ENCODE measurements around the gene TNK2. TPM values are rescaled to one million over a fixed set of nuclear protein-coding genes. Genes with fewer than 3 reads are reported as not detected.

The TNK2 gene
- total RNA-seq, 1 experiment from 2014 or later = 72.3 TPM

DNA sequence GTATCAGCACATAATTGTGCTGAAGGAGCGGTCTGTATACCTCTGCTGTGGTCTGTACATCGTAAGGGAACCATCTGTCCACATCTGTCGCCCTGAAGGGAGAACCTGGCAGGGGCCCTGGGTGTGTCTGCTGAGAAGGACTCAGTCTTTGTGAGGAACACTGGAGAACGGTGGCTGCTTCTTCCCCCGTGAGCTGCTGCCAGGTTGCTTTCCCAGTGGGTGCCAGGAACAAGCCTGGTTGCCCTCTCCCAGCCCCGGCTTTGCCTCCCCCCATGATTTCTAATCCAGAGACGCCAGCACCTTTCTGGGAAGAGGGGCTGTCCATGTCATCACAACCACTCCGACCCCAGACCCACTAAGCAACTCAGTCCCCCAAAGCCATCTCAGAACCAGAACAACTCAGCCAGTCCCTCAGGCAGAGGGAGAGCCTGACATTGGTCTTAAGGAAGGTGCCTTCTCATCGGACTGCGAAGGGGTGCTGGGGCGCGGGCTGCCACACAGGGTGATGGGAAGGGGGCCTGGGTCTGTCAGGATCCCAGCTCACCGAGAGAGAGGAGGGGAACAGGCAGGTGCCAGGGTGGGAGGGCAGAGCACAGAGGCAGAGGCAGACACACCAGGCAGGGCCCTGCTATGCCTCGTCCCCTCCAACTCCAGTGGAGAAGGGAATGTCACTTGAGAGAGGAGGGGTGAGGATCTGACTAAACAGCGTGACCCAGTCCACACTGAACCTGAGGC, 8.5 kb downstream of the TNK2 start:
- Histone ChIP-seq H3K36me3 (ENCODE audit: control insufficient read depth, insufficient read depth, low read length) (no peaks in the 10 kb centered on the region), H3K4me1 (ENCODE audit: control insufficient read depth, insufficient read depth, low read length) (peaks cover 48% of the 10 kb centered on the region), H3K27ac (ENCODE audit: low read length) (0 out of 2 replicates have a peak overlapping the region, but pooled peaks have one; percentile 30), H3K9me3 (ENCODE audit: control insufficient read depth, insufficient read depth, low read depth, low read length) (no peaks in the 10 kb centered on the region), H3K4me3 (ENCODE audit: low read depth in 2 of 2, low read length in 2 of 2) (no peak overlapping the region), H3K27me3 (ENCODE audit: control insufficient read depth, insufficient read depth, low read length) (no peaks in the 10 kb centered on the region)
- intact Hi-C loops (cut with micrococcal nuclease; ENCODE audit: unreplicated experiment) (no loop called here), in situ Hi-C loops (cut with HindIII; ENCODE audit: low pct_unique_long_range_greater_than_20kb, low sequenced_read_pairs) (no loop called here)
- CTCF ChIA-PET = interaction anchor here (0.5 kb wide), 1 partner anchor 259 kb away, joined by 4 read pairs; no protein-coding TSS in a partner anchor
- POLR2A ChIA-PET = no interaction called here
- TF ChIP-seq SIN3A (IDR thresholded peaks at IDR 0.05; ENCODE audit: borderline replicate concordance, insufficient read depth, low read depth, low read length) (no peak), POLR2AphosphoS5 (IDR thresholded peaks at IDR 0.05; ENCODE audit: low read depth, low read length) (no peak), TCF7L2 (IDR thresholded peaks at IDR 0.05; ENCODE audit: low read depth, low read length) (no peak)
- BruUV-seq (replicated peaks) = no TSS peak
- ATAC-seq = no peak
- no peak for DNase-seq (ENCODE audit: low read depth, low spot score)

DNA sequence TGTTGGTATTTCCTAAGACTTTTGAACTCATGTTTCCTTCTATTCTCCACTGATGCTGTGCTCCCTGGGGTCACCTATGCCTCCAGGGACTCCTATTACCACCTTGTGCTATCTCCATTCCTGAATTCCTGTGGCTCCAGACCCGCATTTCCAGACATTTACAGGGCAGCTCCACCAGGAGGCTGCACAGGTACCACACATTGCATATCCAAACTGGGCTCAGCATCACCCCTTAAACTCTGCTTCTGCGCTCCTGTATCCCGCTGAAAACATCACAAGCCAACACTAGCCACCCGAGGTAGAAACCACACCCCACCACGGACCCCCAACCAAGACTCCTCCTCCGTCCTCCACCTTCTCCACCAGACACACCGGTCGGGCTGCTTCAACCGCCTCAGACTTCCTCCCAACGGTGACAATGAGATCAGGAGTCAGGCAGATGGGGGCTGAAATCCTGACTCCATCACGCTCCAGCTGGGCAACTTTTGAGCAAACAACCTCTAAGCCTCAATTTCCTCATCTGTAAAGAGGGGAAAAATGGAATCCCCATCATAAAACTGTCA, 10.4 kb downstream of the TNK2 start:
- H3K27ac ChIP-seq (ENCODE audit: low read length) = peak overlapping the region; percentile 70
- intact Hi-C loops (cut with micrococcal nuclease; ENCODE audit: unreplicated experiment) = no loop called here
- no peak overlapping the region for H3K4me3 ChIP-seq (ENCODE audit: low read depth in 2 of 2, low read length in 2 of 2)
- TF ChIP-seq, protein P1, sequence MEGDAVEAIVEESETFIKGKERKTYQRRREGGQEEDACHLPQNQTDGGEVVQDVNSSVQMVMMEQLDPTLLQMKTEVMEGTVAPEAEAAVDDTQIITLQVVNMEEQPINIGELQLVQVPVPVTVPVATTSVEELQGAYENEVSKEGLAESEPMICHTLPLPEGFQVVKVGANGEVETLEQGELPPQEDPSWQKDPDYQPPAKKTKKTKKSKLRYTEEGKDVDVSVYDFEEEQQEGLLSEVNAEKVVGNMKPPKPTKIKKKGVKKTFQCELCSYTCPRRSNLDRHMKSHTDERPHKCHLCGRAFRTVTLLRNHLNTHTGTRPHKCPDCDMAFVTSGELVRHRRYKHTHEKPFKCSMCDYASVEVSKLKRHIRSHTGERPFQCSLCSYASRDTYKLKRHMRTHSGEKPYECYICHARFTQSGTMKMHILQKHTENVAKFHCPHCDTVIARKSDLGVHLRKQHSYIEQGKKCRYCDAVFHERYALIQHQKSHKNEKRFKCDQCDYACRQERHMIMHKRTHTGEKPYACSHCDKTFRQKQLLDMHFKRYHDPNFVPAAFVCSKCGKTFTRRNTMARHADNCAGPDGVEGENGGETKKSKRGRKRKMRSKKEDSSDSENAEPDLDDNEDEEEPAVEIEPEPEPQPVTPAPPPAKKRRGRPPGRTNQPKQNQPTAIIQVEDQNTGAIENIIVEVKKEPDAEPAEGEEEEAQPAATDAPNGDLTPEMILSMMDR (IDR thresholded peaks at IDR 0.05) = no peak
- TF ChIP-seq TCF7L2 (IDR thresholded peaks at IDR 0.05; ENCODE audit: low read depth, low read length) = no peak
- TF ChIP-seq, protein P2, sequence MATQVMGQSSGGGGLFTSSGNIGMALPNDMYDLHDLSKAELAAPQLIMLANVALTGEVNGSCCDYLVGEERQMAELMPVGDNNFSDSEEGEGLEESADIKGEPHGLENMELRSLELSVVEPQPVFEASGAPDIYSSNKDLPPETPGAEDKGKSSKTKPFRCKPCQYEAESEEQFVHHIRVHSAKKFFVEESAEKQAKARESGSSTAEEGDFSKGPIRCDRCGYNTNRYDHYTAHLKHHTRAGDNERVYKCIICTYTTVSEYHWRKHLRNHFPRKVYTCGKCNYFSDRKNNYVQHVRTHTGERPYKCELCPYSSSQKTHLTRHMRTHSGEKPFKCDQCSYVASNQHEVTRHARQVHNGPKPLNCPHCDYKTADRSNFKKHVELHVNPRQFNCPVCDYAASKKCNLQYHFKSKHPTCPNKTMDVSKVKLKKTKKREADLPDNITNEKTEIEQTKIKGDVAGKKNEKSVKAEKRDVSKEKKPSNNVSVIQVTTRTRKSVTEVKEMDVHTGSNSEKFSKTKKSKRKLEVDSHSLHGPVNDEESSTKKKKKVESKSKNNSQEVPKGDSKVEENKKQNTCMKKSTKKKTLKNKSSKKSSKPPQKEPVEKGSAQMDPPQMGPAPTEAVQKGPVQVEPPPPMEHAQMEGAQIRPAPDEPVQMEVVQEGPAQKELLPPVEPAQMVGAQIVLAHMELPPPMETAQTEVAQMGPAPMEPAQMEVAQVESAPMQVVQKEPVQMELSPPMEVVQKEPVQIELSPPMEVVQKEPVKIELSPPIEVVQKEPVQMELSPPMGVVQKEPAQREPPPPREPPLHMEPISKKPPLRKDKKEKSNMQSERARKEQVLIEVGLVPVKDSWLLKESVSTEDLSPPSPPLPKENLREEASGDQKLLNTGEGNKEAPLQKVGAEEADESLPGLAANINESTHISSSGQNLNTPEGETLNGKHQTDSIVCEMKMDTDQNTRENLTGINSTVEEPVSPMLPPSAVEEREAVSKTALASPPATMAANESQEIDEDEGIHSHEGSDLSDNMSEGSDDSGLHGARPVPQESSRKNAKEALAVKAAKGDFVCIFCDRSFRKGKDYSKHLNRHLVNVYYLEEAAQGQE (IDR thresholded peaks at IDR 0.05; ENCODE audit: insufficient read depth in 1 of 2, low read depth in 2 of 2, low read length in 1 of 2) = no peak
- no peak for TF ChIP-seq POLR2AphosphoS5 (IDR thresholded peaks at IDR 0.05; ENCODE audit: low read depth, low read length)
- no peak for TF ChIP-seq SIN3A (IDR thresholded peaks at IDR 0.05; ENCODE audit: borderline replicate concordance, insufficient read depth, low read depth, low read length)
- ATAC-seq (no peak), DNase-seq (ENCODE audit: low read depth, low spot score) (no peak)
- TSS peak; percentile 28 for BruUV-seq (replicated peaks)
- in situ Hi-C loops (cut with HindIII; ENCODE audit: low pct_unique_long_range_greater_than_20kb, low sequenced_read_pairs) = no loop called here
- no peaks in the 10 kb centered on the region for H3K36me3 ChIP-seq (ENCODE audit: control insufficient read depth, insufficient read depth, low read length)
- ChIA-PET POLR2A (interaction anchor here (0.6 kb wide), 1 partner anchor 683 kb away, joined by 15 read pairs; no protein-coding TSS in a partner anchor), CTCF (interaction anchor here (0.7 kb wide), 1 partner anchor 273 kb away, joined by 4 read pairs; no protein-coding TSS in a partner anchor)
- peaks cover 55% of the 10 kb centered on the region for H3K4me1 ChIP-seq (ENCODE audit: control insufficient read depth, insufficient read depth, low read length)
- H3K9me3 ChIP-seq (ENCODE audit: control insufficient read depth, insufficient read depth, low read depth, low read length) = no peaks in the 10 kb centered on the region
- no peaks in the 10 kb centered on the region for H3K27me3 ChIP-seq (ENCODE audit: control insufficient read depth, insufficient read depth, low read length)

All from Panc1 (cell line).